ENCODE results near the gene RSRP1.
"Not testable (repeated sequence)": the region's sequence is repeated elsewhere in the genome, so short reads cannot be mapped to it uniquely, and the experiment has no call there.

GRCh38 chr1:25259813-25260212 is 12.6 kb upstream of the RSRP1 start:
- TF ChIP-seq SP1 (IDR thresholded peaks at IDR 0.05); BHLHE40 (IDR thresholded peaks at IDR 0.05; ENCODE audit: borderline replicate concordance); FOXM1 (IDR thresholded peaks at IDR 0.05; ENCODE audit: borderline replicate concordance); ELF4 (IDR thresholded peaks at IDR 0.05); TARDBP (IDR thresholded peaks at IDR 0.05); PKNOX1 (IDR thresholded peaks at IDR 0.05): not testable (repeated sequence)
